ENCODE data around the gene RENBP.
A peak's percentile ranks its signal among the peaks of the same experiment; 100 is the strongest.

RENBP gene

DNA sequence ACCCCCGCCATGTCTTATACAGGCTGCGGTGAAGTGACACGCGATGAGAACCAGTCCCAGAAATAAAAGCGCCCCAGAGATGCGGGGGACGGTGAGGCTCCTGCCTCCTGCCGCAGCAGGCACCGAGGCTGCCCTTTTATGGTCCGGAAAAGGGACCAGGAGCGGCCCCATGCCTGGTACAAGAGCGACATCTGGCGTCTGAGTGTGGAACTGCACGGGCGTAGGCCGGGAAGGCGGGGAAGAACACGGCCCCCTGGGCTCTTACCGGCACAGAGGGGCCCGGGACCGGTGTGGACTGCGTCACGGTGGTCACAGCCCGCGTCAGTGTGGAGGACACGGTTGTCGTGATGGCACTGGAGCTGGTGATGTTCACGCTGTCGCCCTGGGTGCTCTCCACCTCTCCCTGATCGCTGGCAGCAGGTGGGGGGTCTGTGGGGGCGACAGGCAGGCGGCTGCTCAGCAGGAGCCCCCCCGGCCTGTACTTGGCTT is 8.9 kb upstream of the RENBP start:
- DNase-seq = no peak

DNA sequence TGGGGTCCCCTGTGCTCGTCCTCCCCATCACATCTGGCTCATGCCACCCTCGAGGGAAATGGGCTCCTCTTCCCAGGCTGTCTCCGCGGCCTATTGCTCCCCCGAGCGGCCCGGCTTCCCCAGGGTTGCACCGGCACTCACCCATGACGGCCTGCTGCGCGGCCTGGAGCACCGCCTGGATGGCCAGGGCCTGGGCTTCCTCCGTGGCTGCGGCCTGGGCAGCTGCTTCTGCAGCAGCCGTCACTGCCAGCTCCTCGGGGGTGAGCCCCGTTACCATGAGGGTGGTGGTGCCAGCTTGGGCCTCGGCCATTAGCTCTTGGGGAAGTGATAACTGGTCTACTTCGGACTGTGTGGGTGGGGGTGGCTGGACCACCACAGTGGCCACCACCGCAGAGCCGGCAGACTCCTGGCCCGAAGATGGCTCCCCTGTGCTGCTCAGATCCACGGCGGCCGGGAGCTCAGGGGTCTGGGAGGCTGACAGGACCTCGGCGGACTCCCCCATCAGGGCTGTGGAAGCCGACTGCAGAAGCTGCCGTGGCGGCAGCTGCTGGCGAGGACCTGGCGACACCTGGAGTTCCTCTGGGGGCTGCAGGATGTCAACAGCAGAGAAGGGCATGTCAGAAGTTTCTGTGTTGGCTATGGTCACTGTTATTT is 8.1 kb upstream of the RENBP start:
- no peak for DNase-seq

DNA sequence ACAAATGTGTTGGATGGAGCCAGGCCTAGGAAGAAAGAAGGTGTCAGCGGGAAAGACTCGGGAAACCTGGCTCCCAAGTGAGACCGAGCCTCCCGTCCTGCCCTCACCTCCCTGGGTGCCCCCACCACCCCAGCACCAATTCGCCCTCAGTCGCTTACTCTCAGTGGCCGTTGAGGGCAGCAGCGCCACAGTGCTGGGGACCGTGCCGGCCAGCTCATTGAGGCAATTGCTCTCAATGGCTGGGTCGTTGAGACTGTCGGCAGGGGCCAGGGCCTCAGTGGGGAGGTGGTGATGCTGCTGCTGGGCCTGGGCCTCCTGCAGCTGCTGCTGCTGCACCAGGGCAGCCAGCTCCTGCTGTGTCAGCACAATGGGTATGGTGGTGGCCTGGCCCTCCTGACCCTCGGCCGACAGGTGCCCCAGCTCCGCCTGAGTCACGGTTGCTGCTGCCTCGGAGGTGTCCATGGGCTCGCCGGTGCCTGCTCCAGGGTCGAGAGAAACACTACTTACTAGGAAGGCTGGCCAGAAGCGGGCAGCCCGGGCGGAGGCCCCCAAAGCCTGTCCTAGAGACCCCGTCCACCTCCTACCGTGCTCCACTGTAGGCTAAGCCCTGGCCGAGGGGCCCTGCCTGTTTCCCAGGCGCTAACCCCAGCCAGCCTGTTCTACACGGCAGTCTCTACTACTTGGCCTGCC is 7.4 kb upstream of the RENBP start:
- no peak for DNase-seq

DNA sequence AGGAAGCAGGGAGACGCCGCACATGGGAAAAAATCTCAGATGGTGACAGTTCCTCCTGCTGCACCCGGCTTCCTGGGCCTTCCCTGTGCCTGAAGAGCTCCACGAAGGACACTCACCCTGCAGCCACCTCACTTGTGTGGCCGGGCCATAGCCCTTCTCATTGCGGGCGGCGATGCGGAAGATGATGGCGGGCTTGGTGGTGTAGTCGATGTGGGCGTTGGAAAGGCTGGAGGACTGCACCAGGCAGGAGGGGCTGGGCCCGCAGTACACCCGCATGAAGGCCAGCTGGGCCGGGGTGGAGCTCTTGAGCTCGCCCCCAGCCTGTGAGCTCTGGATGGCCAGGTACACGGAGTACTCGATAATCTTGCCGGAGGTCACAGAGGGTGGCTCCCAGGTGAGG is 5.7 kb upstream of the RENBP start:
- DNase-seq = no peak

DNA sequence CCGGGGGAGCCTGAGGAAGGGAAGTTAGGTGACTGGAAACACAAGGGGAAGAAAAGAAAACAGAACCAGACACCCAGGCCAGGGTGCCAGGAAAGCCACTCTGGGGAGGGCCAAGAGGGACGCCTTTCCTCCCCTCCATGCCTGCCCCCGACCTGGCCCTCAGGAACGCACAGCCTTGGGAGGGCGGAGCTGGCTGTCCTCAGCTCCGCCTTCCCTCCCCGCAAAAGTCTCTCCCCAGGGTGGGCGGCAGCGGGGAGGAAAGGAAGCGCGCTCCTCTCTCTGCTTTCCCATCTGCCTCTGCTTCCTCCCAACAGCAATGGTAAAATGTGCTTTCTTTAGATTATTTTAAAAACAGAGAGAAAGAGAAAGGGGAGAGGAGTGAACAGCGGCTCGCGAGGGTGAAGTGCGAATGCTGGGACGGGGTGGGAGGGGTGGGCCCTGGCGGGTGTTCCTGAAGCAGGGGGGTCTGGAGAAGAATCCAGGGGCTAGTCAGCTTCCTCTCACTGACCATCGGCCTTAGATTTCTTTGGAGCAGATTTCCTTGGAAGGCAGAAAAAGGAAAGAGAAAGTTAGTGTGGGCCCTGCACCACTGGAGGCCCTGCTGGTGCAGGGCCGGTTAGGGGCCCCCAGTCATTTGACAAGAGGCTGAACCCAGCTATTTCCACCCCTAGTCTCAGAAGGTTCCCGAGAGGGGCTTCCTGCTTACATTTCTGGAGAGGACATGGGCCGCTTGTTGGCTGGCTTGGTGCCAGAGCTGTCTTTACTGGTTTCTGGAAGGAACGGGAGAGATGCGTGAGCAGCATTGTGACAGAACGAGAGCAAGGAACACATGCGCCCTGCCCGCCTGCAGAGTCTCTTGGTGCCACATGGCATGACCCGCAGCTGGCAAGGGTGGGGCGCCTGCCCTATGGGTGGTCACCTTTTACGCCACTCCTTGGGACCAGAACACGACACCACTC is 4.7 kb upstream of the RENBP start:
- no peak for DNase-seq

DNA sequence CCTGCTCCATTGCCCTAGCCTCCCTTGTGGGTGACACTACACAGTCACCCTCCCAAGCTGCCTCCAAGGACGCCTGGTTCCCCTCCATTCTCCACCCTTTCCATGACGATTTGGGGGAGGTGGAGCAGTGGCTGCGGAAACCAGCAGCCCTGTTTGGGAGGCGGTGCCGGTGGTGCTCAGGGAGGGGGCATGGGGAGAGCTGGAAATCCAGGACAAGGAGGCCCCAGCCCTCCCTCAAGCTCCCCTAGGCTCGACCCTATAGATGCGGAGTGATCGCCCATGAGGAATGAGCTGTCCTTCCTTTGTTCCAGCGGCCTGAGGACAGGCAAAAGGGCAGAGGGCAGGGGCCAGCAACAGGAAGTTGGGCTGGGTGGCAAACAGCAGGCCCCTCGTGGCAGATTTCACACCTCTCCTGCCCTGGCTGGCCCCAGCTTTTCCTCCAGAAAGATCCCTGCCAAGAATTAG is 3.6 kb upstream of the RENBP start:
- no peak for DNase-seq

DNA sequence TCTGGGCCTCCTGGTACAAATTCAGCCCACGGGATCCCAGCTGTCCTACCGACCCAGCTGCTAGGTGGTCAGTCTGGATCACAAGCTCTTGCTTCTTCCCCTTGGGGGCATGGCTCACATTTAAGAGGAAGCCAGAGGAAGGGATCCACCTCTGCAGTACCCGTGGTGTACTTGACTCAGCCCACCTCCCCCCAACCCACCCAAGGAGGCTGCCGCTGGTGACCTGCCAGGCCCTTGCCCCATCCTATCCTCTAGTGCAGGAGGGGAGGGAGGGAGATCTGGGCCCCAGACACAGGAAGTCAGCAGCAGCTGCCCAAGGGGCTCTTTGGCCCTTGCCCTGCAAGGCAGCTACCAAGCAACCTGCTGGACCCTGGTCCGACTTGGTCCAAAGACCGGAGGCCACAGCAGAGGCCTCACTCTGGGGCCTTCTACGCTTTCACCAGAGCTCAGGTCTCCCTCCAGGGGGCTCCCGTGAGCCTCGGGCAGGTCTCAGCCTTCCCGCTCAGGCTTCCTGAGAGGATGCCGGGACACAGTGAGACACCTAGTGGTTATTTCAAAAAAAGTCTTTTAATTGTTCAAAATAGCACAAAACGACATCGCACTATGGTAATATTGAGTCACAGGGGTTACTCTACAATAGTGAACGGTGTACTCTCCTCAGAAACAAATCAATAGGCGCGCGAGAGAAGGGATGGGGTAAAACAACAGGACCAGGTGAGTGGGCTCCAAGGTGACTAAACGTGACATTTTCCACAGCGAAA is 2.7 kb upstream of the RENBP start:
- peak; percentile 6 for DNase-seq

DNA sequence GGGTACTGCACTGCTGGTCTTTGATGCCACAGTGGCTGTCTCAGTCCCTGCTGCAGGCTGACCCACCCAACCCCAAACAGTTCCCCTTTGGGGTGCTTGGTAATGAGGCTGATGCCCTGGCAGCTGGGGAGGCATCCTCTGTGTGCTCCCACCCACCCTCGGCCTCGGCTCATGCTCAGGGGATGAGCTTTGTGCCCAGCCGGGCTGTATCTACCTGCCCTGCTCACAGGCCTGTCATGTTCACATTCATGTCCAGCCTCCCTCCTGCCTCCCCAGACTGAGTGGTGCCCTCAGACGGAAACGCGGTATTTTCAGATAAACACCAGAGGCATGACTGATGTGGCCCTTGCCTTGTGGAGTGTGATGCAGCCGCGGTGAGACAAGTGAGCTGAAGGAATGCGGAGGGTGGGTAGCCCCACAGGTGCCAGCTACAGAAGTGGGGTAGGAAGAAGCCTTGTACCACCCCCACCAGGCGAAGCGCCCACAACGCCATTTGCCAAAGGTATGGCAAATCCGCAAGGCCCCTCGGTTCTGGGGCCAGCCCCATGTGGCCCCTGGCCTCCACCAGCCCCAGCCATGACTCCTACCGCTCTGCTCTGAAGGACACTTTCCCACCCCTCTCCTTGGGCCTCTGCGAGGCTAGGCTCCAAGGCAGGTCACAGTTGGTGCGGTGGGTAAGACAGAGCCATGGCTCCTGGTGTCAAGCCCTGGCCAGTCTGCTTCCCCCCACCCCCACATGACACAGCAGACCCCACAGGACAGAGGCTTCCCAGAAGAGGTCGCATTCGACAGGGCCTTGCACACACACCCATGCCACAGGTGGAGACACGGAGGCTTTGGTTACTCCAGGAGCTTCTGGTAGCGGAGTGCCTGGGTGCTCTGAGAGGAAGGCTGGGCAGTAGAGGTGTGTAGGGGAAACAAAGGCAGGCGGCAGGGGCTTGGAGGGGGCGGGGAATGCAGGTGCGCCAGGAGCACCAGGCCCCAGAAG is 1.8 kb upstream of the RENBP start:
- DNase-seq = no peak

DNA sequence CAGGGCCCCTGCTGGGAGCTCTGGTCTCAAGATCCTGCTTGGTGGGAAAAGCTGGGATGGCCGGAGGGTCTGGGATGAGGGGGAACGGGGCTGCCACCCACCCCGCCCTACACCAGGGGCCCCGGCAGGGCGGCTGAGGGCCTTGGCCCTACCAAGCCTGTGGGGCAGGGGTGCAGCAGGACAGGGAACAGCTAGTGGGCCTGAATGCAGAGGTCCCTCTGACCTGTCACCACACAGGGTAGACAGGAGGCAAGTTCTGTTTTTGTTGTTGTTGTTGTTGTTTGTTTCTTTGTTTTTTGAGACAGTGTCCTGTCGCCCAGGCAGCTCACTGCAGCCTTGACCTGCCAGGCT is 332 bp upstream of the RENBP start:
- no peak for DNase-seq

DNA sequence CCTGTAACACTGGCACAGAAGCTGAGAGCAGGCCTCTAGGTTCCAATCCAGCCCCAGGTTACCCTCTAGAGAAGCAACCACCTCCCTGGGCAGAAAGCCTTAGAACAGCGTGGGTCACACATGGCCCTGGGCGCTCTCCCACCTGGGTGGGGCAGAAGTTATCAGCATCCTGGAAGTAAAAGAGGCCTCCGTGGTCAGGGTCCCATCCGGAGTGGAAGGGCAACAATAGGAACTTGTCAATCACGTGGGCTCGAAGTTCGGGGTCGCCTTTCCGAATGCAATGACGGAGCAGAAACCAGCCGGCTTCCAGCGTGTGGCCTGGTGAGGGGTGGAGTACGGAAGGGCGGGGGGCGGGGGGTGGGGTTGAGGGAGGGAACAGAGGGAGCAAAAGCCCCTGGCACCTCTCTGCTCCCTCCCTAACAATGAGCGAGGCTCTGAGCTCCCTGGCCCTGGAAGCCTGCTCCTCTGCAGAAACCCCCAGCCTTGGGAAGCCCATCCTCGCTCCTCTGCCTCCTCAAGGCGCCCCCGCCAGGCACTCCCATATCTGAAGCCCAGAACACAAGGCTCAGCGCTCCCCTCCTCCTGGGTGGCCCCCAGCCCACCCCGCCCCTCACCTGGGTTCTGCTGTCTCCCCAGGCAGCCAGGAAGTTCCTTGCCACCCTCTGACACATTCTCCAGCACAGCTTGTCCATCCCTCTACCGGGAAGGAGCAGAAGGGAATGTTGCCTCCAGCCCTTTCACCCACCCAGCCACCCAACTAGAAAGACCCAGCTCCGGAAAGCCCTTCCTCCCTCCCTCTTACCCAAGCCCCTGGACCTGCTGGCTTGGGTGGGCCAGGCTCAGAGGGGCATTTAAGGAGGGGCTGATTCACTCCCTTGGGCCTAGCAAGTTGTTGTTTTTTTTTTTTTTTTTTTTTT is 2.8 kb downstream of the RENBP start:
- no peak for DNase-seq

DNA sequence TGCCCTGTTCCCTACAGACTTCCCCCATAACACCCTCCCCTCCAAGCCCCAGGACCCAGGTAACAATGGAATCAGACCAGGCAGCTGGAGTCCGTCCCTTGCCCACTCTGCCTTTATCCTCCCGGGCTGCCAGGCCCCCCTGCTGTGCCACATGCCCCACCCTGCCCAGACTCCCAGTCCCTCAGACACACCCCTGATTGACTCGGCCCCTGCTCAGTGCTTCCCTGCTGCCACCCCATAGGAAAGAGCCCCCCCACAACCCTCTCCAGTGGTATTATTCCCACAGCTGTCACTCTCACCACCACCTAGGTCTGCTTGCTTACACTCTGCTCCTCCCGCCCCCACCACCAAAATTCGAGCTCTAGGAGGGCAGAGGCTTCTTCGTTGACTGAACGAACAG is 4.9 kb downstream of the RENBP start:
- no peak for DNase-seq

DNA sequence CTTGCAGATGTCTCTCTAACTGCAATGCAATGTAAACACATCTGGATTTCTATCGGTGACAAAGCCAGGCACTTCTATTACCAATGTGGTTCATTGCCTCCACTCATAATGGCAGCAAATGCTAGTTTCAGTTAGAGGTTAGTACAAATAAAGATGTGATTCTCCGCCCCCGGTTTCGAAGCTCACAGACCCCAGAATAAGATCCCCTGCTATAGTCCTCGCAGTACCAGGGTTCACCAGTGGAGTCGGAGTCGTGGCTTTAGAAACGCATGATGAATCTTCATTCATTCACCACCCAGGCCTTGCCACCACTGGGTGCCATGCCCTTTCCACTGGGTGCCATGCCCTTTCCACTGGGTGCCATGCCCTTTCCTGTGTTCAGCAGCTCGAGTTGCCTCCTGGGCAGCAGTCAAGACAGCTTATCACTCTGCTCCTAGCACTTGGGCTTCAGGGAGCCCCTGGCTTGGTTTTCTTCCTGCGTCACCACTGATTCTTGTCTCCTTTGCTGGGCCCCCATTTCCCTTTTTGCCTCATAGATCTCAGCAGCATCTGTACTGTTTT is 6.1 kb downstream of the RENBP start:
- DNase-seq = no peak

DNA sequence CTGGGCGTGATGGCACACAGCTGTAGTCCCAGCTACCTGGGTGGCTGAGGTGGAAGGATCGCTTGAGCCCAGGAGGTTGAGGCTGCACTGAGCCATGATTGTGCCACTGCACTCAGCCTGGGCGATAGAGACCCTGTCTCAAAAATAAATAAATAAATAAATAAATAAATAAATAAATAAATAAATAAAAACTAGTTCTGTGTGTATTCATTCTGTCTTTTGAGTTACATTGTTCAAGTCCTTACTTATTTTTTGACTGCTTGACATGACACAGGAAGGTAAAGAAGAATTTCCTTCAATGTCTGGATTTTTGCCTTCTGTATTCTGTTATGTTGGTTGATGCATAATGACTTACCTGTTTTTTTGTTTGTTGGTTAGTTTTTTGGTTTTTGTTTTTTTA is 7.4 kb downstream of the RENBP start:
- no peak for DNase-seq

DNA sequence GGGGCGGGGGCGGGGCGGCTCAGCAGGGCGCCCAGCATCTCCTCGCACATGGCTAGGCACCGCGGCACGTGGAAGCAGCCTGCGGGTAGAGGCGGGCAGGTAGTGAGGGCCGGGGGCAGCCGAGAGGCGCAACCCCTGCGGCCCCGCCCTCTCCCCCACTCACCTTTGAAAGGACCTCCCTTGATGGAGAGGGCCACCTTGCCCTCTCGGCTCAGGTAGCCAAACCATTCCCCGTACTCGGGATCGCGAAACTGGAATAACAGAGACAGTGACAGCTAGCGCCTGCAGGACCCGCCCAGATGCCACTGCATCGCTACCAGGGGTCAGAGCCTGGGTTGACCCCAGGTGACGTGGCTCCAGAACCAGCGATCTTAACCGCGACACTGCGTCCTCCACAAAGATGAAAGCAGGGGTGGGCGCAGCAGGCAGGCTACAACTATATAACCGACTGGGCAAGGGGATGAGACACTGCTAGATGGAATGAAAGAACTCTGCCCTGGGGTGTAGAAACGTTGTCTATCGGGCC is 9.1 kb downstream of the RENBP start:
- DNase-seq = no peak

DNA sequence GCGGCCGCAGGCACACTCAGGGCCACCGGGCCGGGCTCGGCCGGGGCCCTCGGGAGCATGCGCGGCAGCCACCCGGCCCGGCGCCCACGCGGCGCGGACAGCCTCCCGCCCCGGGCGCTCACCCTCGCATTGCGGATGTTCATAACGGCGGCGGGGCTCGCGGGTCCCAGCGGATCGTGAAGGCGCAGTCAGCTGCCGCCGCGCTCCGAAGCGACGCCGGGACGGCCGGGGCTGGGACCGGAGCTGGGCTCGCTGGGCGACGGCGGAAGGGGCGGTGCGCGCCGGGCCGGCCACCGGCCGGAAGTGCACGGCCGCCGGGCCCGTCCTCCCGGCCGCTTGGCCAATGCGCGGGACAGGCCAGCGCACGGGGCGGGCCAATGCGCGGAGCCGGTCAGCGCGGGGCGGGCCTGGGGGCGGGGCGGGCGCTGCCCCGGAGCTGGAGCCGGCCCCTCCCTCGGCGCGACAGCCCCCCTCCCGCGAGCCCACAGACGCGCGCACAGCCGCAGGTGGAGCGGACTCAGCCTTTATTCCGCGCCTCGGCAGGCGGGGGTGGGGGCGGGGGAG is 9.6 kb downstream of the RENBP start, which contains the start of gene NAA10:
NAA10 (minus strand) TSS at position 276 of the 564 bp plus-strand sequence; CDS start at position 143, 133 bp downstream.
- DNase-seq = peak; percentile 17

DNA sequence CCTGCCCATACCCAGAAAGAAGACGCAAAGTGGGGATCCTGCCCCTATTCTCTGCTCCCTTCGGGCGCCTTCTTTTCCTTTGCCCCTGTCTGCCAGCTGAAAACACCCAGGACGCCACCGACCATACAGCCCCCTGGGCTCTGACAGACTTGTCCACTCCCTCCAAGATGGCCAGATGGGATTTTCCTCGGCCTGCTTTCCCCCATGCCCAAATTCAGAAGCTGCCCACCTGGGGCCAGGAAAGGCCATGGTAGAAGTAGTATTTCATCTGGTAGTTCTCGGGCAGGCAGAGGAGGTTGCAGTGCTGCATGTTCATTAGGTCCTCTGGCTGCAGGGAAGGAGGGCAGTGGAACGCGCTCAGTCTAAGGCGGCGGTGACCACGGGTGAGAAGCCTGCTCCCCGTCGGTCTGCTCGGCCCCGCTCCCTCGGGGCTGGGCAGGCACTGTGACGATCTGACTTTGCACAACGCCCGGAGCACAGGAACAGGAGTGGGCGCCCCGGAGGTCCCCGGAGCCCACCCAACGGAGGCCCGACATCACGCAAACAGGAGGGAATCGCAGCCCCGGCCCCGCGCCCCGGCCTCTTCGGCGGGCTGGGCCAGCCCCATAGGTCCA is 10.2 kb downstream of the RENBP start:
- no peak for DNase-seq

DNA sequence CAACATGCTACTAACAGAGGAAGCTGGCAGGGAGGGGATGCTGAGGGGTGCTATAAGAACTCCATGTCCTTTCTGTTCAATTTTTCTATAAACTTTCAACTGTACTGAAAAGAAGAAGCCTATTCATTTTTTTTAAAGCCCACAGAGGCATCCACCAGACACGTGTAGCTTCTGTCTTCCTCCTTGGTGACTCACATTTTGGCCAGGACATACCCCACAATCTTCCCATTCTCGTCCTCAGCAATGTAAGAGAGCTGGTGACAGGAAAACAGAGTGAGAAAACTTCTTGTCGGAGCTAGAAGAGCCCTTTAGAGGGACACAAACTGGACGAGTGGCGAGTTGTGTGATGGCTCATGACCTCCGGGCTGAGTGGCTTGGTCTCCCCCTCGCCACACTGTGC is 10.7 kb downstream of the RENBP start:
- DNase-seq = no peak

DNA sequence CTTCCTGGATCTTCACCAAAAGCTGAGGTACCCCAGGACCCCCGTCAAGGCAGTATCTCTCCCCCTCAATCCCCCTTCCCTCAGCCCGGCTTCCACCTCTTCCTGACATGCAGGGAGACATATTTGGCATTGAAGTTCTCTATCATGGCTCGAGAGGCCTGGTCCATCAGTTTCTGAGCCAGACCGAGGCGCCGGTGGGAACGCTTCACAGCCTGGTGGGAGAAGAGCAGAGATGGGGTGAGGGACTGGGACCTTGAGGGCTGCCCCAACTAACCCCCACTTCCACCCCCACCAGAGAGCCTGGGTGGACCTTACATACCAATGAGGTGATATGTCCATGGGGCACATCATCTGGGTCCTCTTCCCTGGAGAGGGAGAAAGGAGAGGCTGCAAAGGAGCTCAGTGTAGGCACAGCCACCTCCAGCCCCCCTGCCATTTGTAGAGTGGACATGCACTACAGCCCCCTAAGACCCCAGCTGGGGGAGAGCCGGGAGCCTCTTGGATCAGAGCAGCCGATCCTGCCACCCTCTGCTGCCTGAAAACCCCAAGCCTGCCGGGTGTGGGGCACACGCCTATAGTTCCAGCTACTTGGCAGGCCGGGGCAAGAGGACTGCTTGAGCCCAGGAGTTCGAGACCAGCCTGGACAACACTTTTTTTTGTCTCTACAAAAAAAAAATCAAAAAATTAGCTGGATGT is 12.1 kb downstream of the RENBP start:
- DNase-seq = no peak

All from NCI-H446 treated with DMSO at 0.1 percent for 48 hours (cell line).